Endothelial cell of umbilical vein (primary cell): ENCODE data around the gene ABCA9. TPM values are rescaled to one million over a fixed set of nuclear protein-coding genes. Genes with fewer than 3 reads are reported as not detected.

Experiments used
- BruUV-seq: library from RNA; stranded (reverse); fragments of 400-500 nt; replicated peaks from 2 replicates; lab custom pipeline; 2021; lab: Mats Ljungman, UMichigan
- CTCF ChIA-PET: fragments of 300-600, 350-600 bp; sonication (Branson Sonifier 250); formaldehyde crosslinking; loops from one replicate; lab custom pipeline; 2021; ENCODE audit warnings: antibody characterized with exemption, inconsistent platforms; lab: Charles Lee
- POLR2A ChIA-PET: fragments of 300-600, 350-600 bp; sonication (Branson Sonifier 250); formaldehyde crosslinking; loops from one replicate; lab custom pipeline; 2021; ENCODE audit warnings: antibody characterized with exemption, inconsistent platforms; lab: Charles Lee
- DNase-seq: peaks from one replicate; pipeline ENCODE4 v3.0.0-alpha.2; 2011; ENCODE audit warnings: low read depth, low spot score
- FAIRE-seq: peaks from 2 replicates; lab custom pipeline; 2011; peaks lifted over from hg19 to GRCh38; lab: Jason Lieb, UNC
- H2AFZ ChIP-seq: 2 replicates; pipeline ENCODE4 v1.6.0; 2012; ENCODE audit warnings: low read depth, low read length, control low read depth, inconsistent platforms
- H3K27ac ChIP-seq: 2 replicates; pipeline ENCODE4 v1.5.1; 2011; ENCODE audit warnings: low read depth, mild to moderate bottlenecking, control low read depth, low read length, moderate library complexity; ENCODE audit not compliant: insufficient read depth
- H3K27me3 ChIP-seq, 2 experiments: 2 replicates each; pipeline versions ENCODE4 v1.6.0 to v1.6.1; 2011; ENCODE audit warnings: low read length in 2 of 2, mixed read lengths in 1 of 2; ENCODE audit not compliant: control insufficient read depth in 2 of 2, insufficient read depth in 2 of 2
- H3K36me3 ChIP-seq, 2 experiments: 2 replicates in 1 of 2; 3 replicates in 1 of 2; pipeline ENCODE4 v1.5.1; 2011; ENCODE audit warnings: low read length in 2 of 2, mild to moderate bottlenecking in 1 of 2, moderate library complexity in 1 of 2; ENCODE audit not compliant: control insufficient read depth in 2 of 2, insufficient read depth in 2 of 2; ENCODE audit errors: extremely low read depth in 1 of 2
- H3K4me1 ChIP-seq: 3 replicates; pipeline ENCODE4 v1.5.1; 2011; ENCODE audit warnings: mild to moderate bottlenecking, low read length; ENCODE audit not compliant: control insufficient read depth, insufficient read depth; ENCODE audit errors: extremely low read depth
- H3K4me2 ChIP-seq: 2 replicates; pipeline ENCODE4 v1.6.1; 2011; ENCODE audit warnings: low read length, control low read depth, mixed read lengths; ENCODE audit not compliant: insufficient read depth
- H3K4me3 ChIP-seq, 3 experiments: fragments of 200-600 bp in 1 of 3; sonication (generic), shearing (Covaris generic) in 1 of 3; replicated peaks in 1 of 3; 2 replicates each; pipeline ENCODE4 v1.5.1; 2011 to 2016; ENCODE audit warnings: control low read depth in 3 of 3, low read length in 3 of 3, mild to moderate bottlenecking in 2 of 3, inconsistent platforms in 1 of 3, low read depth in 1 of 3, moderate library complexity in 1 of 3; ENCODE audit not compliant: insufficient read depth in 1 of 3
- H3K79me2 ChIP-seq: 2 replicates; pipeline ENCODE4 v1.6.0; 2012; ENCODE audit warnings: low read length, inconsistent platforms; ENCODE audit not compliant: control insufficient read depth, insufficient read depth
- H3K9ac ChIP-seq: replicated peaks from 2 replicates; pipeline ENCODE3; 2011; ENCODE audit warnings: low read length, control low read depth; ENCODE audit not compliant: insufficient read depth; ENCODE audit errors: extremely low read depth
- H3K9me1 ChIP-seq: replicated peaks from 3 replicates; pipeline ENCODE4 v1.6.0; 2011; ENCODE audit warnings: mild to moderate bottlenecking, low read length; ENCODE audit not compliant: control insufficient read depth, insufficient read depth; ENCODE audit errors: extremely low read depth
- H3K9me3 ChIP-seq: replicated peaks from 2 replicates; pipeline ENCODE4 v1.5.1; 2012; ENCODE audit warnings: low read length, inconsistent platforms; ENCODE audit not compliant: control insufficient read depth, insufficient read depth
- H4K20me1 ChIP-seq: replicated peaks from 2 replicates; pipeline ENCODE3; 2011; ENCODE audit warnings: mild to moderate bottlenecking, low read length; ENCODE audit not compliant: control insufficient read depth, insufficient read depth; ENCODE audit errors: extremely low read depth
- EZH2 ChIP-seq: IDR thresholded peaks from 2 replicates; pipeline ENCODE4 v1.6.1; 2012; ENCODE audit warnings: borderline replicate concordance, low read depth, mild to moderate bottlenecking, moderate library complexity, low read length, inconsistent platforms; ENCODE audit not compliant: severe bottlenecking
- FOS ChIP-seq: IDR thresholded peaks from 2 replicates; pipeline ENCODE4 v1.6.1; 2011; ENCODE audit warnings: mild to moderate bottlenecking, low read length, moderate library complexity, borderline replicate concordance; ENCODE audit not compliant: insufficient read depth
- GATA2 ChIP-seq: IDR thresholded peaks from 2 replicates; pipeline ENCODE4 v1.7.0; 2011; ENCODE audit warnings: low read depth, mild to moderate bottlenecking, moderate library complexity, mixed read lengths, low read length; ENCODE audit not compliant: insufficient read length, insufficient read depth
- JUN ChIP-seq: IDR thresholded peaks from 2 replicates; pipeline ENCODE4 v1.6.1; 2011; ENCODE audit warnings: borderline replicate concordance, low read depth; ENCODE audit not compliant: insufficient read length, insufficient read depth
- MYC ChIP-seq: IDR thresholded peaks from one replicate; pipeline ENCODE4 v1.6.1; 2011; ENCODE audit warnings: mild to moderate bottlenecking, low read depth, low read length
- POLR2A ChIP-seq: IDR thresholded peaks from 2 replicates; pipeline ENCODE4 v1.6.1; 2012; ENCODE audit warnings: low read depth, mild to moderate bottlenecking, control low read depth, low read length
- POLR2AphosphoS5 ChIP-seq: IDR thresholded peaks from 2 replicates; pipeline ENCODE4 v1.6.1; 2012; ENCODE audit warnings: low read depth, mild to moderate bottlenecking, control low read depth, low read length, moderate library complexity; ENCODE audit not compliant: insufficient read depth
- dilution Hi-C: fragments of 300-500 bp; cut with MboI; formaldehyde crosslinking; loops from one replicate; pipeline ENCODE4 v1.15.0; 2019; ENCODE audit warnings: low sequenced_read_pairs; ENCODE audit not compliant: extremely low pct_ligation_motif_present
- intact Hi-C: fragments of 100-400 bp; cut with micrococcal nuclease; formaldehyde crosslinking; loops from one replicate; pipeline ENCODE4 v1.10.0; 2022
- polyA plus RNA-seq, 4 experiments: library from polyadenylated mRNA; depleted of rRNA in 3 of 4; stranded (reverse) in 3 of 4; unstranded in 1 of 4; fragments of >200 nt; gene quantifications; 2 replicates each; pipeline versions ENCODE4 v1.2.1 to v1.2.3, GENCODE V29; 2011 to 2012; ENCODE audit warnings: missing spikeins in 1 of 4
- total RNA-seq: library from RNA; stranded (reverse); gene quantifications from 2 replicates; pipeline ENCODE4 v1.2.3, GENCODE V29; 2021
- TF ChIP-seq, protein P1 (sequence below): IDR thresholded peaks from 2 replicates; pipeline ENCODE4 v1.6.1; 2011; ENCODE audit not compliant: insufficient read depth, insufficient read length
- TF ChIP-seq, protein P2 (sequence below), 2 donors: IDR thresholded peaks; 1 replicate in 1 of 2; 2 replicates in 1 of 2; pipeline ENCODE4 v1.5.1; 2011; ENCODE audit warnings: low read length in 2 of 2, mild to moderate bottlenecking in 2 of 2, moderate library complexity in 2 of 2, control low read depth in 1 of 2, inconsistent platforms in 1 of 2, low read depth in 1 of 2; ENCODE audit not compliant: insufficient read depth in 1 of 2; ENCODE audit errors: extremely low read depth in 1 of 2

ABCA9 gene
- total and polyA plus RNA-seq, 2 donors (not counting 3 experiments of a cell fraction or from before 2014, with no cell fraction given), result 2.7 to 7.7 TPM

DNA sequence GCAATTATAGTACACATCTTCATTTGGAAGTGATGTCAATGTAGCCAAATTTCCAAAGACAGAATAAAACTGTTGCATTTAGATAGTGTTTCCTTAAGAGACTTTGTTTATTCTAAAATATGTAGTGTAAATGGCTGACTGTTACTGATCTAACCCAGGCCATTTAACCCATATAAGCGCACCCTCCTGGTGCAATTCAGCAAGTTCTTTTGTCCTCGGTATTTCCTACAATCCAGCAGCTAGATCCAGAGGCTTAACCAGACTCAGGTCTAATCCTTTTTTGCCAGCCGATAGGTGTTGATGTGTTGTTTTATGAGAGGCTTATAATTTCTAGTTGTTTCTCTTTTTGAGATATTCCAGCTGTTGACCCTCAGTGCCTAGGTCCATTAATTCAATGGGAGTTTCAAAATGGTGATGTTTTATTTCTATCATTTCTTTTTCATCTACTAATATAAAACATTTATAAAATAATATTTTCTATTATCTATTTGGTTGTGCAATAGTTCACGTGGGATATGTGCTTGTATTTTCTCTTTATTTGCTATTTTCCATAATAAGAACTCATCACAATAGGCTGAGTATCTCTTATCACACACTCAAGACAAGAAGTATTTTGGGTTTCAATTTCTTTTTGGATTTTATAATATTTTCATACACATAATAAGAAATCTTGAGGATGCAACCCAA lies 14.5 kb downstream of the ABCA9 start:
- POLR2A ChIA-PET, result no interaction called here
- CTCF ChIA-PET, result no interaction called here
- DNase-seq (peak; percentile 17), FAIRE-seq (no peak)
- H3K27me3 ChIP-seq, result no peaks in the 10 kb centered on the region
- no peak overlapping the region for H3K4me3 ChIP-seq
- H4K20me1 ChIP-seq, result no peaks in the 10 kb centered on the region
- no peak overlapping the region for H3K9ac ChIP-seq
- no peak overlapping the region for H3K4me2 ChIP-seq
- no peaks in the 10 kb centered on the region for H3K9me3 ChIP-seq
- H3K4me1 ChIP-seq, result peaks cover 35% of the 10 kb centered on the region
- H3K27ac ChIP-seq, result peak overlapping the region; percentile 47
- intact Hi-C loops (loop anchor here (5.0 kb wide), 1 partner anchor 131 kb away; no protein-coding TSS in a partner anchor), dilution Hi-C loops (no loop called here)
- no TSS peak for BruUV-seq
- TF ChIP-seq, protein P1, sequence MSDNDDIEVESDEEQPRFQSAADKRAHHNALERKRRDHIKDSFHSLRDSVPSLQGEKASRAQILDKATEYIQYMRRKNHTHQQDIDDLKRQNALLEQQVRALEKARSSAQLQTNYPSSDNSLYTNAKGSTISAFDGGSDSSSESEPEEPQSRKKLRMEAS, result no peak
- TF ChIP-seq JUN, result no peak
- H3K9me1 ChIP-seq, result no peaks in the 10 kb centered on the region
- H2AFZ ChIP-seq, result peak overlapping the region; percentile 13
- no peaks in the 10 kb centered on the region for H3K79me2 ChIP-seq
- peaks cover 0 to 3% of the 10 kb centered on the region in 2 experiments for H3K36me3 ChIP-seq

DNA sequence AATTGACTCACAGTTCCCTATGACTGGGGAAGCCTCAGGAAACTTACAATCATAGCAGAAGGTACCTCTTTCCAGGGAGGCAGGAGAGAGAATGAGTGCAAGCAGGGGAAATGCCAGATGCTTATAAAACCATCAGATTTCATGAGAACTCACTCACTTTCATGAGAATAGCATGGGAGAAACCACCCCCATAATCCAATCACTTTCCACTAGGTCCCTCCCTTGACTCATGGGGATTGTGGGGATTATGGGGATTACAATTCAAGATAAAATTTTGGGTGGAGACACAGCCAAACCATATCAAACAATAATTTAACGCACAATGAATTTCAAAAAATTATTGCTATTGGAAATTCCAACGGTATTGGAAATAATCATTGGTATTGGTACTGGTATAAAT lies 15.1 kb downstream of the ABCA9 start:
- Histone ChIP-seq H3K9me3 (no peaks in the 10 kb centered on the region), H3K27ac (no peak overlapping the region), H3K4me2 (no peak overlapping the region), H2AFZ (peak overlapping the region; percentile 33), H3K4me3 (no peak overlapping the region), H3K79me2 (no peaks in the 10 kb centered on the region), H3K4me1 (peaks cover 35% of the 10 kb centered on the region), H4K20me1 (no peaks in the 10 kb centered on the region), H3K9ac (no peak overlapping the region), H3K9me1 (no peaks in the 10 kb centered on the region), H3K27me3 (no peaks in the 10 kb centered on the region), H3K36me3 (peaks cover 0 to 3% of the 10 kb centered on the region in 2 experiments)
- dilution Hi-C loops (no loop called here), intact Hi-C loops (loop anchor here (5.0 kb wide), 1 partner anchor 132 kb away; no protein-coding TSS in a partner anchor)
- TF ChIP-seq POLR2A (no peak), JUN (no peak), GATA2 (no peak), POLR2AphosphoS5 (no peak), MYC (no peak), FOS (no peak), EZH2 (no peak)
- TF ChIP-seq, protein P2, sequence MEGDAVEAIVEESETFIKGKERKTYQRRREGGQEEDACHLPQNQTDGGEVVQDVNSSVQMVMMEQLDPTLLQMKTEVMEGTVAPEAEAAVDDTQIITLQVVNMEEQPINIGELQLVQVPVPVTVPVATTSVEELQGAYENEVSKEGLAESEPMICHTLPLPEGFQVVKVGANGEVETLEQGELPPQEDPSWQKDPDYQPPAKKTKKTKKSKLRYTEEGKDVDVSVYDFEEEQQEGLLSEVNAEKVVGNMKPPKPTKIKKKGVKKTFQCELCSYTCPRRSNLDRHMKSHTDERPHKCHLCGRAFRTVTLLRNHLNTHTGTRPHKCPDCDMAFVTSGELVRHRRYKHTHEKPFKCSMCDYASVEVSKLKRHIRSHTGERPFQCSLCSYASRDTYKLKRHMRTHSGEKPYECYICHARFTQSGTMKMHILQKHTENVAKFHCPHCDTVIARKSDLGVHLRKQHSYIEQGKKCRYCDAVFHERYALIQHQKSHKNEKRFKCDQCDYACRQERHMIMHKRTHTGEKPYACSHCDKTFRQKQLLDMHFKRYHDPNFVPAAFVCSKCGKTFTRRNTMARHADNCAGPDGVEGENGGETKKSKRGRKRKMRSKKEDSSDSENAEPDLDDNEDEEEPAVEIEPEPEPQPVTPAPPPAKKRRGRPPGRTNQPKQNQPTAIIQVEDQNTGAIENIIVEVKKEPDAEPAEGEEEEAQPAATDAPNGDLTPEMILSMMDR (IDR thresholded peaks at IDR 0.05; ENCODE audit: extremely low read depth in 1 of 2, insufficient read depth in 1 of 2, low read depth in 1 of 2, low read length in 2 of 2), result no peak
- TF ChIP-seq, protein P1, result no peak
- BruUV-seq, result no TSS peak
- ChIA-PET CTCF (no interaction called here), POLR2A (no interaction called here)
- DNase-seq, result no peak
- no peak for FAIRE-seq
